G401.6 (cell line): ENCODE results near the gene RBM4B.

Experiments
- FAIRE-seq: peaks from 2 replicates; lab custom pipeline; 2012; peaks lifted over from hg19 to GRCh38; lab: Jason Lieb, UNC

Gene RBM4B

DNA sequence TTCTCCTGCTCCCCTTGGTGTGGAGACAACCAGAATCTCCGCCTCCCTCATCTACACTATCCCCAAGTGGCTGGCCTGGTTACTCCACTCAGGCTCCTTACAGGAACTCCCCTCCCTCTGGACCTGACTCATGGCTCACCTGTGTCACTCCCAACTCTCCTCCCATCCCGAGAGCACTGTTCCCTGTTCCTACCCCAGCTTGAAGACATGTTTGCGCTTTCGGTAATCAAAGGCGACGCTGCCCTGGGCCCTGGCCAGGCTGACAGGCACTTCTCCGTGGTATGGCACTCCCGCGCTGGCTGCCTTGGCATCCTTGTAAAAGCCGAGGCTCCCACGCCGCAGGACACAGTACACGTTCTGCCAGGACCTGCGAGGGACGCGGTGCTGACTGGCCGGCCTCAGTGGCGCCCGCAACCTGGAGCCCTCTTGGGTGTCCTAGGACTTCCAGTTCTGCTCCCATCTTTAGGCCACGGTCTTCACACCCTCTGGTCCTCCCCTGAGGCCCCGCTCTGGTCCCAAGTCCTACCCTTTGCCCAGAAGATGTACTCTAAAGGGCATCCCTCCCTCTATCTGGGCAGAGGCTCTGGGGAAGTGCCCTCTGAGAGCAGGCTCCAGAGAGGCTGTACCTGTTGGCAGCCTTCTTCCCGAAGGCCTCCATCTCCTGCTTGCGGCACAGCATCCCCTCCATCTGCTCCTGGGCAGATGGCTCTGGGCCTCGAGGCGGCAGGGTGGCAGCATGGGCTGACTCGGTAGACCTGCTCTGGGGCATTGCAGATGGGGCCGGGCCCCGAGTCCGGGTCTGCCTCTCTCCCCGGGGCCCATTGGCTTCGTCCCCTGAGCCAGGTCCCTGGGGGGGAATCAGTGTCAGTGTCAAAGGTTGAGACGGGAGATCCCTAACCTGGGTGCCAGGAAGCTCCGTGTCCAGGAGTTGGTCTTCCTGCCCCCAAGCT, 9.4 kb upstream of the RBM4B start:
- no peak for FAIRE-seq

DNA sequence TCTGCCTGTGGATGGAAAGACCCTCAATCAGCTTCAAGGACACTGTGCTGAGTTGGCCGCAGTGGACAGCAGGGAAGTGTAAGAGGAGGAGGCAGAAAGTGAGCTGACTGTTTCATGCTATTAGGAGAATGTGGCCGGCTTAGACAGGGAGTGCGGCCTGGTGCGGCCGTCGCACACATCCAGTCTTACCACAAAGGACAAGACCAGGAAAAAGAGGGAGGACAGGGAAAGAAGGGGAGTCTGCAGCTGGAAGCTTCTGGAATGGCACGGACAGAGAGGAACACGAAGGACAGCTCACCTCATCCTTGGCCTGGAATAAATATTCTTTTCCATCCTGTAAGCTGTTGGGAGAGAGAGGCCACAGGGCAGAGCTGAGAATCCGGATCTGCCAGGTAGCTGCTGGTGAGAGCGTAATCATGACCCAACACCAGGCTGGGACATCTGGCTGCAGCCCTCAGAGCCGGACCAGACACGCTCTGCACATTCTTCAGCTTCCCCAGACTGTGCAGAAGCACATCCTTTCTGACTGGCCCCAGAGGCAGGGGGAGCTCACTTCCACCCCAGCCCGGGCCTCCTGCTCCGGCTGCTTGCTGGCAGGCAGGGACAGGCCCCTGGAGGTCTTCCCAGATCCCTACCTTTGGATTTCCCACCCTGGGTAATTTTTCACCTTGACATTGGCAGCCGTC, 8.6 kb upstream of the RBM4B start:
- no peak for FAIRE-seq

DNA sequence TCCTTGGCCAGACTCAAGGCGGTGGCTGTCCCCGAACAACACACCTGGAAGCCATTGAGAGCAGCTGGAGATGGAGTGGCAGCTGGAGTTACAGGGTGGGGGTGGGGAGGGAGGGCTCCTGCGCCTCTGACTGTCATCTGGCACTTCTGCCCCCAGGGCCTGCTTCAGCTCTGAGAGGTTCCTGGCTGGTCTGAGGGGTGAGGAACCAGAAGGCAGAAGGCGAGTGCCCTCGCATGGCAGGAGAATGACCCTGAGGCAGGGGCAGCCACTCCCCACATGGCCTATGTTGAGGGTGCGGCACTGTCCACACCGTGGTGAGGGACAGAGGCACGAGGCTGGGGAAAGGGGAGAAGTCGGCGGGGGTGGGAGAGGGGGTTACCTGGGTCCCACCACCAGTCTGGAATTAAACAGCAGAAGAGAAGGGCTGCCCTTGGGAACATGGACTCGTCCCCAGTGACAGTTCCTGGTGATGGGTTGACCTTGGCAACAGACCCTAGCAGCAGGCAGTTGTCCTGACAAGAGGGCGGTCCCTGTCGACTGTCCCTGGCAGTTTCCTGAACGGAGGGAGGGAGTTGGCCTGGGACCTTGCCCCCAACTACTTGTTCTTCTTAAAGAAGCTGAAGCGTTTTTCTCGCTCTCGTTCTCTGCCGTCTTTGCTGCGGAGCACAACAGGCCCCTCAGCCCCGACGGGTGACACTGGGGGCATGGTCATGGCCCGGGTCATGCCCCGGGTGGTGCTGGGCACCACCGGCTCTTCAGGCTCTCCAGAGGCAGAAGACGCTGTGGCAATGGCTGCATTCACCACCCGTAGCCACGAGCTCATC, 7.8 kb upstream of the RBM4B start:
- FAIRE-seq, result no peak

DNA sequence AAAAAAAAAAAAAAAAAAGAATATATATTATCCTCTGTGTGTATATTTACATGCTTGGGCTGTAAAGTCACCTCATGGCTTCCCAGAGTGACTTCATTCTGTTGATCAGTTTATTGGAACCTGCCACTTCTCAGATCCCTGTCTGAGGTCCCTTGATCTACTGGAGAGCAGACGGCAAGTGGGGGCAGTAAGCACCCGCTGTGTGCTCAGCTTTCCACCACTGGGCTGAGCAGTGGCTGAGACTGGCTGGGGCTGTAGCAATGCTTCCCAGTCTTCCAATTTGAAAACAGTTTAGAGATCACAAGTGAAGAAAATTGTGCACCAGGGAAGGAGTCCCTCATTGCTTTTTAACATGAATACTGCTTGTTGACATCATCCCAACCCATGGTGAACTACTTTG, 6.9 kb upstream of the RBM4B start:
- FAIRE-seq, result no peak

DNA sequence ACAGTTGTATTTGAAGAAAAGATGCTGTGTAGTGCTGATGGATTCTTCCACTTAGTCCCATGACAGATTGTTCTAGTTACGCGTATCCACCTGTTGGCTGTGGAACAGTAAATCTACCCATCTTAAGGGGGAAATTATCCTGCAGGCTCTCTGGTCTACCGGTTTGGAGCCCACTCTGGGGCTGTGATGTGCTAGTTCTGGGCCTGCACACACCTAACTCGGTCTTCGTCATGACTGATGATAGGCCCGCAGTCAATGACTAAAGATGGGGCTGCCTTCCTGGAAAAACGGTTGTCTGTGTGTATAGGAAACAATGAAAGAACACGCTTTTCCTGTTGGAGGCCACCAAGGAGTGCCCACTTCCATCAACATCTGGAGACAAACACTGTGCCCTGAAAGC, 6.2 kb upstream of the RBM4B start:
- FAIRE-seq, result no peak

DNA sequence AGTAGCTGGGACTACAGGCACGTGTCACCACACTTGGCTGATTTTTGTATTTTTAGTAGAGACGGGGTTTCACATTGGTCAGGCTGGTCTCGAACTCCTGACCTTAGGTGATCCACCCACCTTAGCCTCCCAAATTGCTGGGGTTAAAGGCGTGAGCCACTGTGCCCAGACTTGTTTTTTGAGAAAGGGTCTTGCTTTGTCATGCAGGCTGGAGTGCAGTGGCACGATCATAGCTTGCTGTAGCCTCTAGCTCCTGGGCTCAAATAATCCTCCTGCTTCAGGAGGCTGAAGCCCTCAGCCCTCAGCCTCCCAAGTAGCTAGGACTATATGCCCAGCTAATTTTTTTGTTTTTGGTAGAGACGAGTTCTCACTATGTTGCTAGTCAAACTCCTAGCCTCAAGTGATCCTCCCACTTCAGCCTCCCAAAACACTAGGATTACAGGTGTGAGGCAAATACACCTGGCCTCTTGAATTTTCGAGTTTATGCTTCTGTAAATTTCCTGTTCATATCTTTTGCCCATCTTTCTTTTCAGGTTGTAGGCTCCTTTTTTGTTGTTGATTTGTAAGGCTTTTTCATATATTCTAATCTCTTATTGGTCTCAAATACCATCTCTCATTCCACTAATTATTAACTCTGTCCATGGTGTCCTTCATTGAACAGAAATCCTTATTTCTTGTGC, 3.4 kb upstream of the RBM4B start:
- FAIRE-seq, result no peak

DNA sequence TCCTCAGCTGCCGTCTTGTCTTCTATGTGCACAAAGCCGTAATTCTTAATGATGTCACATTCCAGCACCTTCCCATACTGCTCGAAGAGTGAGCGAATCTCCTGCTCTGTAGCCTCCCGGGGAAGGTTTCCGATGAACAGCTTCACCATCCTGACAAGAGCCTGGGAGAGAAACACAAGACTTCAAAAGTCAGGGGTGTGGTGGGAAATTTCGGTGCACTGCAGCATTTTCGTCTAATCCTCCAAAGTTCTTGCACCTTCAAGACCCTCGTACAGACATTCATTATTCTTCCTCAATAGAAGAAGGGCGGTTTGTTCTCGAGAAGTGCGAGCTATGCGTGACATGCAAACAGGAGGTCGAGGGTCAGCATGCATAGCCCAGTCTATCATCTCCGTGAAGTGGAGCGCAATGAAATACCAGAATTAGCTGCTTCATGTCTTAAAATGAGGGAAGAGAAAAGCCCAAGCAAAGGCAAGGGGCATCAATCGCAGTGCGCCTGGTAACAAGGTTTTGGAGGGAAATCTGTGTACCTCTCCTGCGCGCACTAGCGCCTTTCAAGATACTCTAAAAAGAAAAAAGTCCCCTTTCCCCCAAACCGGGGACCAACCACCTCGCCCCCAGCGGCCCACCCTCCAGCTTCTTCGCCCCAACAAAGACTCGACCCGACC, 622 bp downstream of the RBM4B start:
- FAIRE-seq, result no peak

DNA sequence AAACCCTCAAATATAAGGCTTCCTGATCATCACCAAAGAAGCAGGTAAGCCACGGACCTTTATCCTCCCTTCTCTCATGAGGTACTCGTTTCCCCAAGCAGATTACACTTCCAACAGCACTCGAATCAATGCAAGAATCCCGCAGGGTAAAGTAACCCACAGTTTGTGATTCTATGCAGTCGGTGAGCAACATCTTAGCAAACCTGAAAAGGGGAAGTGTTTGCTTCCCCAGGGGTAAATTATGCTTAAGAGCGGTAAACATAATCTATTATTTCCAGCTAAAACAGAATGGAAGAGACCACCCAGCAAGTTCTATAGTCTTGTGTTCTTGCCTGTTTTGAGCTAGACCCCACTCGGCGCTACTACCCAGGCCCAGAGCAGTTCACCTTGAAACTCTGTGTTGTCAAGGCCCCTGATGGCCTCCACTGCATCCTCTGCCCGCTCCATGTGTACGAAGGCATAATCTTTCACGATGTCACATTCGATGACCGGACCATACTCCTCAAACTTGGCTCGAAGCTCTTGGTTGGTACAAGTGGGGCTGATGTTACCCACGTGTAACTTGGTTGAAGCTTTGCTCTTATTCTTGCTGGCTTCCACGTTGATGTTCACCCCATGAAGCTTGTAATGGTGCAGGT, 1.3 kb downstream of the RBM4B start:
- no peak for FAIRE-seq

DNA sequence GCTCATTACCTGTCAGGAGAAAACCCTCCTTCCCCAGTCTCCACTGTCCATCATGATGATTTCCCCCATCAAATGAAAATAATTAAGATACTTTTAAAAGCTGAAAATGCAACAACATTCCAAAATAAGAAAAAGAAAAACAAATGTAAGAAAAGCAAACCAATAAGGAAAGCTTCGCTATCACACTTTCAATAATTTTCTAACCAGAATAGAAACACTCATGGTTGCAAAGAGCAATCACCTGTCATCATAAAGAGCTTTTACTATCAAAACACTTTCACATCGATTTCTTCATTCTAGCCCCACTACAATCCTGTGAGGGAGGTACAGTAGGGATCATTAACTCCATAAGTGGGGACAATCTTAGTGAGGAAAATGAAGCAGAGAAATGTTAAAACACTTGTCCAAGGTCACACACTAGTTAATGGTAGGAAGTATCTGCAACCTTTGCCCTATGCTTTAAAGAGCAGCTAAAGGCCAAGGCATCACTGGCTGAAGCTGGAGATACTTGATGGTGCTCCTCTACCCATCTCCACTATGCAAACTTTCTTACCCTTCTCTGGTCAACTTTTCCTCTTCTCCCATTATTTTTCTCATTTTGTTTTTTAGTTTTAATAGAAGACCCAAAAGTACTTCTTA, 2.6 kb downstream of the RBM4B start:
- no peak for FAIRE-seq

DNA sequence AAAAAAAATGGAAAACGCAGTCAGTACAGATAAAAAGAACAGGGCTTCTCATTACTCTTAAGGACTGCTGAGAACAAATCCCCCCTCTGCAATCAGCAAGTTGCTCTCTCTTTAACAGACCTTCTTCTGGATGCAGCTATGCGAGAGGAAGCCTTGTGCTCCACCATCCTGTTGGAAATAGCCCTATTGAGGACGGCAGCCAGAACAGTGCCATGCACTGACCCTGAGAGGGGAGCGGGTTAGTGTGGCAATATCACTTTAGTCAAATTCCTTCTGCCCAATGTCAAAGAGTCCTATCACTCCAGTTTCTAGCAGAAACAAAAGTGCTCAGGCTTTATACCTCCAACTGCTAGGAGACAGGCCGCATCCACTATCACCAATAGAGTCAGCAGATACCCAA, 6.9 kb downstream of the RBM4B start:
- FAIRE-seq, result no peak

DNA sequence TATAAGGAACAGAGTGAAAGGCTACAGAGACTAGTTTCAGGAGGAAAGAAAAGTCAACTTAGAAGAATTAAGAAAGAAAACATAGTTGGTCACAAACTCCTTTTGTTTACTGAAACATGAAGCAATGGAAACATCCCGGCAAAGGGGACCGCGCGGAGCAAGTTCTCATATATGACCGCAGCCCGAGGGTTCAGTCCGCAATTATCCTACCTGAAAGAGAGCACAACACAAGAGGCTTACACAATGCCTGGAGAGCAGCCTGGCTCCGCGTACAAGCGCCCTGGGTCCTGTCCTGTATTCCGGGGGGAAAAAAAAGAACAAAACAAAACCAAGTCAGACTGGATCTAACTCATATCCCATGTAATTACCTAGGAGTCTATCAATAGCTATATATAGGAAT, 12.3 kb downstream of the RBM4B start:
- no peak for FAIRE-seq

DNA sequence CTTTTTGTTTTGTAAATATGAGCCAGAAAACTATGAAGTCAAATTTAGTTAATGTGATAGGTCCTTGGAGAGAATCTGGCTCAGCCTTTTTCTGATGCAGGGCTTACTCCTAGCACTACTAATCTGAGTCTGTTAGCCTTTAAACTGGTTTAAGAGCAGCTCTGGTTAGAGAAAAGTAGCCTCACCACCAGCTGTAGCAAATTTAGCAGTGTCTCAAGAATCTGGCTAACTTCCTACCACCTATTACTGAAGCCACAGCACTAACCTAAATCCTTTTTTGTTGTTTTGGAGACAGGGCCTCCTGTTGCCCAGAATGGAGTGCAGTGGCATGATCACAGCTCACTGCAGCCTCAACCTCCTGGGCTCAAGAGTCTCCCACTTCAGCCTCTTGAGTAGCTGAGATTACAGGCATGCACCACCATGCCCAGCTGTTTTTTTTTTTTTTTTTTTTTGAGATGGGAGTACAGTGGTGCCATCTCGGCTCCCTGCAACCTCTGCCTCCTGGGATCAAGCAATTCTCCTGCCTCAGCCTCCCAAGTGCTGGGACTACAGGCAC, 13.9 kb downstream of the RBM4B start:
- FAIRE-seq, result no peak

DNA sequence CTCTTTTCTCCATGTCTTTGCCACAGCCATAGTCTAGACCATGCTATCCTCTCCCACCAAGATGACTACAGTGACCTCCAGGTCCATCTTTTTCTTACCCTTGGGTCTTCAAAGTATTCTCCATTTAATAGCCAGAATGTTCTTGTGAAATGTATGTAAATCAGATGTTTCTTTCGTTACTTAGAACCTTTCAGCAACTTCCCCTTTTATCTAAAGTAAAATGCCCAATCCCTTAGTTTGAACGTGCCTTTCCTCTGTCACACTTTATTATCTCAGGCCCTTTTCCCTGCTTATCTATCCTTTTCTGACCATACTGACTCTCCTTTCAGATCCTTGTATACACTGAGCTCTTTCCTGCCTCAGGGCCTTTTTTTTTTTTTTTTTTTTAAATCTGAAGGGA, 17.9 kb downstream of the RBM4B start:
- no peak for FAIRE-seq

DNA sequence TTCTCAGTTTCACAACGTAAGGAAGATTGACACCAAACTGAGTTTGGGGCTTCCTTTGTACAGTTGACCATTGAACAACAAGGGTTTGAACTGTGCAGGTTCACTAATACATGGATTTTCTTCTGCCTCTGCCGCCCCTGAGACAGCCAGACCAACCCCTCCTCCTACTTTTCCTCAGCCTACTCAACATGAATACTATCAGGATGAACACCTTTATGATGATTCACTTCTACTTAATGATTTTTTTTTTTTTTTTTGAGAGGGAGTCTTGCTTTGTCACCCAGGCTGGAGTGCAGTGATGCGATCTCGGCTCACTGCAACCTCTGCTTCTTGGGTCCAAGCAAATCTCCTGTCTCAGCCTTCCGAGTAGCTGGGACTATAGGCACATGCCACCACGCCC, 24.6 kb downstream of the RBM4B start:
- no peak for FAIRE-seq

DNA sequence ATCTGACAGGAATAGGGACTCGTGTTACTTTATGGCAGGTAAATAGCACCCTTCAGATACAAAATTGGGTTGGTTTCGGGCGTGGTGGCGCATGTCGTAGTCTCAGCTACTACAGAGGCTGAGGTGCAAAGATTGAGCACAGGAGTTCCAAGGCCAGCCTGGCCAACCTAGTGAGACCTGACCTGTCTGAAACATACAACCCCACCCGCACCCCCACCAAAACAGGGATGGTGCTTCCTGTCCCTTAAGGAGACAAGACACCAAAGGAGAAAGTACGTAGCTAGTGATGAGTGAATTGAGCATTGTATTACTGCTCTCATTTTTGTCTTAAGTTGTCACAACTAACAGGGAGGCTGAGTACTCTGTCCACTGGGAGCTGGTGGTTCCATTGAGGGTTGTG, 25.0 kb downstream of the RBM4B start:
- no peak for FAIRE-seq

DNA sequence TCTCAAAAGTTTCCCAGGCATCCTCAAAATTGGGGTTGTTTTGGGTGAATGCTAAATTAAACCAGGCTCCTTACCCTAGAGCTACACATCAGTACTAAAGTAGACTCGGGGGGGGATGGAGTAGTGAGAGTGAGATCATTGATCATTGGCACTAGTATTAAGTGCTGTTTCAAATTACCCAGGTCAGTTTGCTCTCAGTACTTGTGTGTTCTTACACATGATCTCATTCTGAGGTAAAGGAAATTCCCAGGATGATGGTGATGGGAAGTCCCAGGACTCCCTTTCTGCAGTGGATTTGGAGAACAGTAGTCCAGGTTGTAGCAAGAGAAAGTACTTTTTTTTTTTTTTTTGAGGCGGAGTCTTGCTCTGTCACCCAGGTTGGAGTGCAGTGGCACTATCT, 26.7 kb downstream of the RBM4B start:
- no peak for FAIRE-seq

DNA sequence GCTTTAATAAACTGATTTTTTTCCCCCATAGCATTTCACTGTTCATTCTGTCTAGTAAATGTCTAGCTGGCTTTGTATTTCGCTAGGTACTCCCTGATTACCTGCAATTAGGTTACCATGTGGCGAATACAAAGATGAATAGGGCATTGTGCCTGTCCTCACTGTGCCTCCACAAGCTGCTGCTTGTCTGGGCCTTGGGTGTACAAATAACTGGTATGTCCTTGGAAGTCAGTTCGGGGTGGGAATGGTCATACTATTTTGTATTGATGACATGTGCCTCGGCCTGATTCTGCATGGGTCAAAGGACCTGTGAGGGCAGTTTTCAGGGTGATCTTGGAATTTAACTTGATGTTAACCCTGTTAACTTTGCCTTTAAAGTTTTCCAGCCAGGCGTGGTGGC, 27.8 kb downstream of the RBM4B start:
- FAIRE-seq, result no peak

DNA sequence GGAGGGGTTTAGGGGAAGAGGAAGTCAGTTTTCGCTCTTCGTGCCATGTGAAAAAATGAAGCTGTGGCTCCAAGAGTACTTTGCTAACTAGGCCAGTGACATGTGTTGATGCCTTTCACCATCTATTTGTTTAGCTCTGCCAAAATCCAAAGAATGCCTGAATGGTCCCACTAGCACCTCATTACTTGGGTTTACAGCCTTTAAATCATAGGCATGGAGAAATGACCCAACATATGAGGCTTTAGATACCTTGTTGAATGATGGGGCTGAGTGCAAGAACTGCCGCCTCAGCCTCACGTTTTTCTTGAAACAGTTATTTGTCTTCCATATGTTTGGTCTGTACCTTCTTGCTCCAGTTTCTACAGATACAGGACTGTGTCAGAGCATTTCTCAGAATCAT, 30.9 kb downstream of the RBM4B start:
- FAIRE-seq, result no peak

DNA sequence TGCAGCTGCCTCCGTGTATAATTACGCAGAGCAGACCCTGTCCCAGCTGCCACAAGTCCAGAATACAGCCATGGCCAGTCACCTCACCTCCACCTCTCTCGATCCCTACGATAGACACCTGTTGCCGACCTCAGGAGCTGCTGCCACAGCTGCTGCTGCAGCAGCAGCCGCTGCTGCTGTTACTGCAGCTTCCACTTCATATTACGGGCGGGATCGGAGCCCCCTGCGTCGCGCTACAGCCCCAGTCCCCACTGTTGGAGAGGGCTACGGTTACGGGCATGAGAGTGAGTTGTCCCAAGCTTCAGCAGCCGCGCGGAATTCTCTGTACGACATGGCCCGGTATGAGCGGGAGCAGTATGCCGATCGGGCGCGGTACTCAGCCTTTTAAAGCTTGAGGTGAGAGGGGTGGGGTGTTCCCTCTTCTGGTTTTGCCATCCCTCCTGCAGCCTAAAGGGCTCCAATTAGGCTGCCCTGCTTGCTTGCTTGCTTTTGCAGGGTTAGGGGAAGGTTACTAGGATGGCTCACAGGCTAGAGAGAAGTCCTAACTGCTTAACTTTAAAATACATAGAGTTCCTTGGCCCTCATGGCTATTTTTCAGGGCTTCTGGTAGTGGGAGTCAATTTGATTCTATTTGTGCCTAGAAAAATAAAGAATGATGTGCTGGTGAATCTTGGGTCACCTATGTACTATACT, 33.8 kb downstream of the RBM4B start:
- no peak for FAIRE-seq

DNA sequence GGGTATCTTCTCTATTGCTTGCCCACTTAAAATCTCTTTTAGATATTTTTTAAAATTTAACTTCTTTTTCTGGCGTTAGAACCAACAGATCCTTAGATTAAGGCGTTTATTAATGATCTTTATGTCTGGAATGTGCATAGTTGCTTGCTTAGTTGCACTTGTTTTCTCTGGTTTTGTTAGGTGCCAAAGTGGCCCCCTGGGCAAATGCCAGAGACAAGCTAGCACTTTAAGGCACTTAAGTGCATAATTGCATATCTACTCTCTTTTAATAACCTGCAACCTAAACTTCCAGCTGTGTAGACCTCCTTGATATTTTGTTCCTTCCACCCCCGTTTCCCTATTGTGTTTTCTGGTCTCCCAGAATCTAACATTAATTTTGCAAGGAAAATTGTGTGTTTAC, 35.9 kb downstream of the RBM4B start:
- no peak for FAIRE-seq
